GM19438 (cell line): ENCODE data around the gene CD248.
A peak's percentile ranks its signal among the peaks of the same experiment; 100 is the strongest.

ENCODE experiments used
- ATAC-seq: cut with Tn5 transposase; IDR thresholded peaks from one replicate; pipeline ENCODE4 v1.9.1; 2021; ENCODE audit warnings: low read depth; ENCODE audit not compliant: unreplicated experiment

Gene CD248

DNA sequence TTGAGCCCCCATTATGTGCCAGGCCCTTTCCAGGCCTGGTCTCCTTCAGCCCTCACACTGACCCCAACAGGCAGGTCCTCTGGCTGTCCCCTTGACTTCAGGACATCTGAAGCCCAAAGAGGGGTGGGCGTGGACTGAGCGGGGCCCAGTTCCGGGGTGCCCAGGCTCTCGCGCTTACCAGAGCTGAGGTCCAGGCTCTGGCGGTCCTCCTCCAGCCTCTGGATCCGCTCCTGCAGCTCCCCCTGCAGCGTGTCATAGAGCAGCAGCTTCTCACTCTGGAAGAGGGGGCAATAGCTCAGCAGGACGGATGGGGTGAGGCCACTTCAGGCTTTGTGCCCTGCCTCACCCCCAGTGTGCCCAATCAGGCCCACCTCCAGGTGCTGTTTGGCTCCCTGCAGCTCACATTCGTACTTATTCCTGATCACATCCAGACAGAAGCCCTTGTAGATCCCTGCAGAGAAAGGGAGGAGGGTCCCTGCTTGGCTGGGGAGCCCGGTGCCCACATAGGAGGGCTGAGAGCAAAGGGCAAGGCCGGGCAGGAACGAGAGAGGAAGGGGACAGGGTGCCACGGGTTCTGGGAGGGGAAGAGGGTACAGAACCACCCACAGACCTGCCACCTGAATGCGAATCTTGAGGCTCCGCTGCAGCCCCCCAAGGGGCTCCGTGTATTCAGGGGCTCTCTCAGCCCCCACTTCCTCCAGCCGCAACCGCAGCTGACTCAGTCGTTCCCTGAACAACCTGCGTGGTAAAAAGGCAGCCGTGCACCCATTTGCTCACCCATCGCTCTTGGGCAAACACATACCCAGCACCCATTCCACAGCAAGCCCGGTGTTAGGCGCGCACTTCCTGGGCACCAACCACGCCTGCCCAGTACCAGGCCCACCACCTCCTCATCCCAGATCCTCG, 24.0 kb upstream of the CD248 start:
- no peak for ATAC-seq

DNA sequence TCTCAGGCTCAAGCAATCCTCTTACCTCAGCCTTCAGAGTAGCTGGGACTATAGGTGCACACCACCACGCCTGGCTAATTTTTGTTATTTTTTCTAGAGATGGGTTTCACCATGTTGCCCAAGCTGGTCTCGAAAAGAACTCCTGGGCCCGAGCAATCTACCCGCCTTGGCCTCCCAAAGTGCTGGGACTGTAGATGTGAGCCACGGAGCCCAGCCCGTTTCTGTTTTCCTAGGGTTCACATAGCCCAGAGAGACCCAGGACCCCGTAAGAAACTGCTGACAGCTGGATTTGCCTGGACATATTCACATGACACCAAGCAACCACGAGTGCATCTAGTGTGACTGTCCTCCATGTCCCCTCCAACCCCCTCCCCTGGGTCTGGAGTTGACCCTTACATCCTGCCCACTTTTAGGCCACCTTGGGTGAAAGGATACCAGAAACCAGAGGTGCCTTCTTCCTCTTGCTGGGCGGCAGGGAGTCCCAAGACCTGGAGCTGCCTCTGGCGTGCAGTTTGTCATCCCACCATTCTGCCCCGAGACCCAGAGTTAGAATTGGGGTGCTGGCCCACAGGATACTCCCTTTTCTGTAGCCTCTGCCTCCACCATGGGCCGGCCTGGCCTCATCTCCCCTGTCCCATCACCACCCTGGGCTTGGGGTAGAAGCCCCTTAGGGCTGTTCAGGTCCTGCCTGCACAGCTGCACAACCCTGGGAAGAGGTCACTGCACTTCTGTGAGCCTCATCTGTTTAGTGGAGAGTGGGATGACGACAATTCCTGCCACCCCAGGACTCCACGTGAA, 23.0 kb upstream of the CD248 start:
- no peak for ATAC-seq

DNA sequence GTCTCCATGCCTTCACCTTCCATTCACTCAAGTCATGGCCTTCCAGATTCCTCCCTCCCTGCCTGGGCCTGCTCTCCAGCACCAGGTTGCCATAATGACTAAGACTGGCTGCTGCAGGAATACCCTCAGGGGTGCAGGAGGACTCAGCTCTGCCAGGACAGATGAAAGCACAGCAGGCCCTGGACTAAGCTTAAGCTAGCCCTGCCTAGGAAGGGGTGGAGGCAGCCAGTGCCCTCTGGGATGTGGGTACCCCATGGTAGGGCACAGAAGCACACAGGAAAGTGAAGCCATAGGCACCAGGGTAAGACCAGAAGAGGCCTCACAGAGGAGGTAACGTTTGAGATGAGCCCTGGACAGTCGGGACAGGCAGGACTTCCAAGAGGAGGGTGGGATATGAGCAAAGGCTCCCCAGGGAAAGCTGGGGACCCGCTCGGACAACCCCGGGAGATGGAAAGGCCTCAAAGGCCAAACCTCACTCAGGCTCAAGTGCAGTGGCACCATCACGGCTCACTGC, 22.4 kb upstream of the CD248 start:
- no peak for ATAC-seq

DNA sequence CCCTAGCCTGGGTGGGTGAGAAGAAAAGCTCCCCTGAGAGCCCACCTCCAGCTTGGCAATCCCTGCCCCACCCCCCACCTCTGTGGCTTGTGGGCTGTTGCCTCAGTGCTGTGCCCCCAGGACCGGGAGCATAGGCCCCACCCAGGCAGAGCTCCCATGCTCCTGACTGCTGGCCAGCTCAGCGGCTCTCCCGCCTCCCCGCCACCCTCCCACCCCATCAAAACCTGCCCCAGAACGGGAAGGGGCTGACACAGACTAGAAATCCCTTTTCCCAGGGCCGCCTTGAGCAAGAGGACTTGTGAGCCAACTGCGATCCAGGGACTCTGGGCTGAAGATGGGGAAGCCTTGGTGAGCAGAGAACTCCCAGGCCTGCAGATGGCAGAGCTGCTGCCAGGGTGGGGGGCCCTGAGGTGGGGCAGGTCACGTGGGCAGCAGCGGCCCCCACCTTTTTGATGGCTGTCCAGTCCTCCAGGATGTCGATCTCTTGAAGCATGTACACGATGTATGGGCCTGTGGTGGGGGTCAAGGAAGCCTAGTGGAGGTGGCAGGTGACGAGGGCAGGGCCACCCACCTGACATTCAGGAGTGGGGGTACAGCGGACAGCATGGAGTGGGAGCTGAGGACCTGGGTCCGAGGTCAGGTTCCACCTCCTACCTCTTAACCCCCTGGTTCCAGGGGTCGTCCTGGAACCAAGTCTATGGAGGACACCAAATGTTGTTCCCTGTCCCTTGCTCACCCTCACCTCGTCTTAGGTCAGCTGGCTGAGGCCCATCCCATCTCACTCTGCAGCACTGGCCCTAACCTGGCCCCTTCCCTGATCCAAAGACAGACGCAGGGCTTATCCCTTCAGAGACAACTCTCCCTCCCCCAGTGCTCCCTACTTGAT, 21.7 kb upstream of the CD248 start:
- no peak for ATAC-seq

DNA sequence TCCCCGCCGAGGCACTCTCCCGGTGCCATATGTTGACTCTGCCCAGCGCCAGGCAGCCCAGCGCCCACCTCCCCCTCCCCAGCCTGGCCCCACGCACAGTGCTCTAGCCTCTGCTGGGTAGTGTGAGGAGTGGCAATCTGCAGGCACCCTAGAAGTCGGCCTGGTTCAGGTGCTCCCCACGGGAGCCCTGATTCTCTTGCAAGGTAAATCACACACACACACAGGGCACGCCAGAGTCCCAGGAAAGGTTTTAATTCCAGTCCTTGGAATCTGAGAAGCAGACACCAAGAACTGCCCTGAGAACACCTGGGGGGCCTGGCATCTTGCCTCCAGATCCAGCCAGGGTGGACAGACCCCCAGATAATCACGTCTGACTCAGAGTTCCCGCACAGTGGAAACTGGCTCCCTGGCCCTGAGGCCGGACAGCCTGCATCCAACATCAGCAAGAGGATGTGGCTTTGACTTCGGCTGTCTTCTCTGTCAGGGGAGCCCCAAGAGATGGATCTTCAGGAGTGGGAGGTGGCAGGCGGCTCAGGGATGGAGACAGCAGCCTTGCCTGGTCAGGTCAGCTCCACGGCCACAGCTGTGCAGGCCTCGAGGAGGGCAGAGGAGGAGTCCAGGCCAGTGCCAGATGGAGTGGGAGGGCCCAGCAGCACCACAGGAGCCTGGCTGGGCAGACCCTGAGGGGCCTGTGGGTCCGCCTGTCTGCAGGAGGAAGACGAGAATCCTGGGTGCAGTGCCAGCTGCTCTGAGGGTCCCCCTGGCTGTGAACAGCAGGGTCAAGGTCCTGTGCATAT, 20.5 kb upstream of the CD248 start:
- ATAC-seq, result no peak

DNA sequence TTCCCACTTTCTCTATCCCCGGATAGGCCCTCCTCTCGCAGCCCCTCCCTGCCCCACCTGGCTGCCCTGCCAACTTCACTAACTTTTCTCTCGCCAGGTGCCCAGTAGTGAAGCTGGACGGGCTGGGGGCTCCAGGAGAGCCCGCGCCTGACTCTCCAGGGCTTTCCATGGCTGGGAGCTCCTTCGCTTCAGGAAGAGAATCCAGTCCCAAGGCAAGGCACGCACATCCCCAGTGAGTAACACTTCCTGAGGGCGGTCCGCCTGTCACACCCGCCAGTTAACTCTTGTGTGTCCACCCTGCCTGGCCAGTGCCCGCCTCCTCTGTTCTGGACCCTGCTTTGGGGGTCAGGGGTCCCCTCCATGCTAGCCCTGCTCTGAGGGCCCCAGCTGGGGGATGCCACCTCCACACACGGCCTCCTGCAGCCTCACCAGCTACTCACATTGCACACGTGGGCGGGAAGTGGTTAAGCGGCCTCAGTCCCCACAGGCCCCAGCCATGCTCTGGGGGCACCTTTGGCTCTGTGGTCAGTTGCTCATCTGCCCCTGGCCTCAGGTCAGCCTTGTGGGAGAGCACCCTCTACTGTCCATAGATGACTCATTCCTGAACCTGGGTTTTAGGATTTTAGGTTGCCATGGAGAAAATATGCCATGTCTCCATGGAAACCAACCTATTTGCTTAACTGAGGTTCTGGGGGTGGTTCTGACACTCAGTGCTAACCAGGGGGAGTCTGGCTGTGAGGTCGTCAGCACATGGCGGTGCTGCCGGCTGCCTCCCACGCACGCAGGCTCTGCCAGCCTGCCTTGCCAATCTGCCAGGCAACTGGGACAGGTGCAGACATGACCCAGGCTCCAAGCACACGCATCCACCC, 19.6 kb upstream of the CD248 start, which contains the start of gene RIN1:
Gene RIN1 (minus strand): TSS at position 201 of the 869 bp plus-strand sequence. CDS start 32 bp downstream, at position 169.
- peak; percentile 61 for ATAC-seq

DNA sequence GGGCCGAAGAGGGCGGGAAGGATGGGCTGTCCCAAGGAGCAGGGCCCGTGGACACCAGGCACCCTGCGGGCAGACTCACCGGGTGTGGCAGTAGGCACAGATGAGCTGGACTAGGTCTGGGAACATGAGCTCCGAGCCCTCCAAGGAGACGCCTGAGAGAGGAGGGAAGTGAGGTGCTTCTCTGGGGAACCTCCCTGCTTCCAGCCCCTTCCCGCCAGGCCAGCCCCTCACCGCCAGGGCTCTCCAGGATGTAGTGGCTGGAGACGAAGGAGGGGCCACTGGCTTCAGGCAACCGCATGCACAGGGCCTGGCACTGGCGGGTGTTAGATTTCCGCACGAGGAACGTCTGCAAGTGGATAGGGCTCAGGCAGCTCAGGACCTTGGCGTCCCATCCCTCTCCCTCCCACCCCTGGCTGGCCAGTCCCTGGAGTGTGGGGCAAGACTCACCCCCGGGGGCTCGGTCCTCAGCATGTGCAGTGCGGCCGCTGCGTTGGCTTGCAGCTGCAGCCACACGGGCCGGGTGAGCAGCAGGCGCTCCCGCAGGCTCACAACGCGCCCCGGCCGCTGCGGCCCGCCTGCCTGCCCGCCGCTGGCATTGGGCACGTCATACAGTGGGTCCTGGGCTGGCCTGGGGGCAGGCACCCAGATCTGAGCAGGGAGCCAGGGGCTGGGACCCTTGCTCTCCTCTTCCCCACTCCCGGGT, 18.8 kb upstream of the CD248 start:
- no peak for ATAC-seq

DNA sequence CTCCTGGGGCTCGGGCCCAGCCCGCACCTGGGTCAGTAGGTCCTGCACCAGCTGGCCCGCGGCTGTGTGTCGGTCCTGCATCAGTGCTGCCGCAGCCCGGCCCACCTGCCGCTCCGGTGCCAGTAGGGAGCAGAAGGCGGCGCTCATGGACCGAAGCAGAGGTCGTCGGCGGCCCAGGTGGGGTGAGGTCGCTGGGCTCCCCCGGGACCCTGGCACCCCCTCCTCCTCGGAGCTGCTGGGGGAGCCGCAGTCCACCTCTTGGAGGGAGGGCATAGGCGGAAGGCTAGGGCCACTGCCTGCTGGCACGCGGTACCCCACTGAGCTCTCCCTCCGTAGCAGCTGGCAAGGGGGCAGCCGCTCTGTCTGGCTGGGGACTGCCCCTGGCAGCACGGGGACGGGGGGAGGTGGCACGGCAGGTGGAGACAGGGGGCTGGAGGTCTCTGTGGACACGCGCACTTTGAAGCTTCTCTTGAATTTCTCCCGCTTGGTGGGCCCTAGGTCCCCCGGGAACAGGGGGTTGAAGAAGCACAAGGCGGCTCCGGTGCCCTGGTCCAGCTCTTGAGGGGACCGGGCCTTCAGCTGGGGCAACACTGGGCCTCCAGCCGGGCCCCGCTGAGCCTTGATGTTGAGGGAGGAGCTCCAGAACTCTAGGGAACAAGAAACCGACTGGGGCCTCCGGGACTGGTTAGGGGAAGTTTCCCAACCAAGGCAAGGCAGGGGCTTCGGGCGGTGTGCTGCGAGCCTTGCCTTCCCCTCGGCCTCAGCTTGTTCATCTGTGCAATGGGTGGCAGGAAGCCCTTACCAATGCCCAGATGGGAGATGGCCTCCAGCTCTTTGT, 18.0 kb upstream of the CD248 start:
- no peak for ATAC-seq

DNA sequence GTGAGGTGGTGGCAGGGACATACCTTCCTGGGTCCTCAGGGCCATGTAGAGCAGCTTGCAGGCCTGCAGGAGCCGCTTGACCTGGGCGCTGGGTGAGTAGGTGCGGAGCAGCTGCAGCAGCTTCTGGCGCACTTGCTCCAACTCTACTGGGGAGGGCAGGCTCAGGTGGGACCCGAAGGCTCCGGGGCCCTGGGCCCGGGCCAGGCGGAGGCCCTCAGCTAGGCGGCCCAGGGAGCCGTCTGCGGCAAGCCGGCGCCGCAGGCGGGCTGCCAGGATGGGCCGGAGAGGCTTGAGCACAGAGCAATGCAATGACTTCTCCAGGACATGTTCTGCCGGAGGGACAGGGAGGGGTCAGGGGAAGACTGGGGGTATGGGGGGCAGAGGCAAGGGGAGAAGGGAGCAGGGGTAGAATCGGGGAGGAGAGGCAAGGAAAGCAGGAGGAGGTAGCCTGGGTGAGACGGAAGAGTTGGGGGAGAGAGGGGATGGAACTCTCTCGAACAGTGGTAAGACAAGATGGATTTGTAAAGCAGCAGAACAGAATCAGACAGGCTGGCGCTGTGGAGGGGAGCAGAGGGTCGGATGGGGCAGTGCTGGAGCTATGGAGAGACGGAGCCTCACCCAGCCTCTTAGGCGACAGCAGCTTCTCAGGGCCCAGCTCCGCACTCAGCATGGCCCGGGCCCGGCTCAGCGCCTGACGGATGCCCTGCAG, 17.2 kb upstream of the CD248 start:
- ATAC-seq, result no peak

DNA sequence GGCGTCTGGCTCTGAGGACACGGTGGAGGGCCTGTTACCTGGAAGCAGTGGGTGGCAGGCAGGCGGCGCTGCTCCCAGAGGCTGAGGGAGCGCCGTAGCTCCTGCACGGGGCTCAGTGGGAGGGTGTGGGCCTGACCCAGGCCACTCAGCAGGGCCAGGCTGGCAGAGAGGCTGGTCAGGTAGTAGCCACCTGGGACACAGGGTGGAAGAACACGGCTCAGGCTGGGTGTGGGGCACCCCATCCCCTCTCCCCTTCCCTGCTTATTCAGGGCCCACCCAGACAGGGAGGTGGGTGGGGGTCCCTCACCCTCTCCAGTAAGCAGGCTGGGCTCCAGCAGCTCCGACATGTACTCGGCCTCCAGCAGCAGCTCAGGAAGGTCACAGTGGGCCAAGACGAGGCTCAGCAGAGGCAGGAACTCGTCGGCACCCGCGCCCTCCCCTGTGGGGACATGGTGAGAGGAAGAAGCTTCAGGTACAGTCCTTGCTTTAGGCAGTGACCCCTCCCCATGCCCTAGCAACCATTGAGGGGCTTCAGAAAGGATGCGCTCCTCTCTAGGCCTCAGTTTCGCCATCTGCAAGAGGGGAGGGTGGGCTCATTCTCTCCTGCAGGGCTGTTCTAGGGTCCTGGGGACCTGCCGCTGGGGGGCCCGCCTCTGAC, 16.5 kb upstream of the CD248 start:
- ATAC-seq, result no peak

DNA sequence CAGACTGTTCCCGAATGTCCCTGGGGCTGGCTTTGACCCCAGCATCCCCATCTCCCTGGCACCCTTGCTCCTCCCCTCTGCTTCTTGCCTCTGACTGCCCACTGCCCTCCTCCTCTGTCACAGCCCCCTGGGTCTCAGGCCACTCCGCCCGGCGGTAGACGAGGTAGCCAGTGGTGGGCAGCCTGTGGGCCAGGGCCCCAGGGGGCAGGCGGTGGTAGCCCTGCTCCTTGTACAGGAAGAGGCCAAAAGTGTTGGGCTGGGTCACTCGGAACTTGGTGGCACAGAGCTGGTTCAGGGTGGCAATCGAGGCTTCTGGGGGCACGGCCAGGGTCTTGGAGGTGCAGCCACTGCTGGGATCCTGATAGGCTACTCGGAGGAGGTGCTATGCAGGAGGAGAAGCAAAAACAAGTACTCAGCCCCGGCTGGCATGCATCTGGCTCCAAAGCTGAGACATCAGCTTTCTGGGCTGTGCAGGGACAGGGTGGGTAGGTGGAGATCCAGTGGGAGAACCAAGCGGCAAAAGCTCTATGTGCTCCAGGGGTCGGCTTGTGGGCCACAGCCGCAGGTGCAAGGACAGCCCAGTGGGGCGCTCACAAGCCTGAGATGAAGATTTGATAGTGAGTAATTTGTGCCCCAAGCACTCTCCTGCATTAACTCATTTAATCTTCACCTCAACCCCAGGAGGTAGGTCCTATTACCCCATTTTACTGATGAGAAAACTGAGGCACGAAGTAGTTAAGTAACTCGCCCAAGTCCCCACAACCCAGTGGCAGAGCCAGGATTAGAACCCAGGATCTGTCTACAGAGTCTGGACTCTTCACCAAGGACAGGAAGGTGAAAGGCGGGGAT, 15.8 kb upstream of the CD248 start:
- no peak for ATAC-seq

DNA sequence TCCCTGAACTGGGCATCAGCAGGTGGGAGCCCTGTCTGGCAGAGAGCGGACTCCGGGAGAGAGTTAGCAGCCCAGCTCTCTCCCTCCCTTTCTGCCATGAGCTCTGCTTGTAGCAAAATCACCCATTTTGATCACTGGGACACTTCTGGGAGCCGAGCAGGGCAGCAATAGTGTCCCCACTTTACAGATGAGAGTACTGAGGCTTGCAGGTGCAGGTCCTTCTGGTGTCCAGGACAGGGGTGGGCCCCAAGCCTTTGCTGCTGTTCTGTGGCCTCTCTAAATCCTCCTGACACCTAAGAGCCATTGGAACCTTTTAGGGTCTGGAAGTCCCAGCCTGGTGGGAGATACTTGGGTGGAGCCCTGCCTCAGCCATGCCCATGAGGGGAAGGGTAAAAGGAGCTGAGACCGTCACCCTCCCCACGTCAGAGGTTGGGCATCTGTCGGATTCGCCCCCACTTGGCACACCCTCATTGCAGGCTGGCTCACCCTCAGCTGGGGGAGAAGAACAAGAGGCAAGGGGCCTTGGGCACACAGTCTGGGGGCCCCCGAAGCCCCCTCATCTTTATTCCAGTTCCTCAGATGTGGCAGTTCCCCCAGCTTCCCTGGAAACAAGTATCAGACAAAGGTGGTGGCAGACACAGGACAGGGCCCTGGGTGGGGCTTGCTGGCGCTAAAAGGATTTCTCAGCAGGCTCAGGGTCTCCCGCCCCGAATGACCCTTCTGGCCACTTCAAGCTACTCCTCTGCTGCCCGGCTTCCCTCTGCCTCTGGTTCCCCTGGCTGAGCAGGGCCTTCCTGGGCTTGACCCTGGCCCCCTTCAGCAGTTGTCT, 14.9 kb upstream of the CD248 start:
- no peak for ATAC-seq

DNA sequence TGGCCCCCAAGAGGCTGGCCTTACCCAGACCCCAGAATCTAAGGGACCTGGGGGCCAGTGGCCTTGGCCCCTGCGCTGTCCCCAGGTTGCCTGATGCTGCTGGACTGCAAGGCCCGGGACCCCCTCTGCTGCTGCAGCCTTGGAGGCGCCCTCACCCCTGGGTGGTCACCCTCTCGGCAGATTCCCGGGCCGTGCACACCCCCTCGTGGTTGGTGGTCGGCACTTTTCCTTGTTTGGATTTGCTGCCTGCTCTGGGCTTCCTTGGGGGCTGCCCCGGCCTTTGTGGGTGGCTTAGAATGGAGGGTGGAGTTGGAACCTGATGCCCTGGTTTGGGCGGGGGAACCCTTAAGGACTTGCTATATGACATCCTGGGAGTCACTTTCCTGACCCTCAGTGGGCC, 14.1 kb upstream of the CD248 start:
- ATAC-seq, result no peak

DNA sequence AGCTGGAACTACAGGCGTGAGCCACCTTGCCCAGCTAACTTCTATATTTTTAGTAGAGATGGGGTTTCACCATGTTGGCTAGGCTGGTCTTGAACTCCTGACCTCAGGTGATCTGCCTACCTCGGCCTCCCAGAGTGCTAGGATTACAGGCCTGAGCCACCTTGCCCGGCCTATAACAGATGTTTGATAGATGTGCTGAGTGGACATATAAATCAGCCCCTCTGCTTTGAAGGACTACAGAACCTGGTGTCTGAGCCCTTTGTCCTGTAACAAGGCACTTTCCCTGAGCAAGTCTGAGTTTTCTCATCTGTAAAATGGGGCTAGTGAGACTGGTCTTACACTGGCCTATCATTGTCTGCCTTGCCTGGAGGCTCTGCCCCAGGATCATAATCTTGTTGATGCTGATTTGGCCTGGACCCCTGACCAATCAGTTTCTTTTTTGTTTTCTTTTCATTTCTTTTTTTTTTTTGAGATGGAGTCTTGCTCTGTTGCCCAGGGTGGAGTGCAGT, 12.4 kb upstream of the CD248 start:
- no peak for ATAC-seq
